ENCODE data around the gene PFKFB1.

DNA sequence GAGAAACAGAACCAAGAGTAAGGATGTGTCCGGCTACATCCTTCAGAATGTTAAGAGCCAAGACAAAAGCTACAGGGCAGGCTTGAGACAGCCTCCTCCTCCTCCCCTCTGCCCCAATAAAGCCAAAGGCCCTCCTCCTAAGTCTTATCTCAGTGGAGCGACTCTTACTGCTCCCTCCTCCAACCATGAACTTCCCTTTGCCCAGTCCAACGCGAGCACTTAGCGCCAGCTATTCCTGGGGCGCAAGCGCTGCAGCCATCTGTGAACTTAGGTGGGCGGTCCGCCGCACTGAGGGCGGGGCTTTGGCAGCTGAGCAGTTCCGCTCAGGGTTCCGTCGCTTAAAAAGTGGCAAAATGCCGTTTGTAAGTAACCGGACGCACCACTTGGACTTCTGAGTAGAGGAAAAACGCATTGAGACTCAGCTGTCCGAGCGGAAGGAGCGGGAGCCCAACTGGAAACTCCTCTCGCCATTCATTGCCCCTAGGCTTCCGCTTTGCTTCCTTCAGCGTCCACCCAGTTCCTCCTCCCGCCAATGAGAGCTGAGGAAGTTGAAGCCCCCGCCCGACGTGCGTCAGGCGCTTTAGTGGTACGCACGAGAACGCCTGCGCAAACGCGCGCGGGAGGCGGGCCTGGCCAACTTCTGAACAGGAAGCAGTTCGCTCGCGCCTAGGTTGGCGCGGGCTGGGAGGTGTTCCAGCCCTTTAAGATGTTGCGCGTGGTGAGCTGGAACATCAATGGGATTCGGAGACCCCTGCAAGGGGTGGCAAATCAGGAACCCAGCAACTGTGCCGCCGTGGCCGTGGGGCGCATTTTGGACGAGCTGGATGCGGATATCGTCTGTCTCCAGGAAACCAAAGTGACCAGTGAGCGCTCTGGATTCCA, 6.0 kb upstream of the PFKFB1 start, which contains the start of gene APEX2:
- TF ChIP-seq POLR2AphosphoS5 (IDR thresholded peaks at IDR 0.05; ENCODE audit: low read depth, low read length) (peak; percentile 74), SIN3A (IDR thresholded peaks at IDR 0.05; ENCODE audit: borderline replicate concordance, insufficient read depth, low read length) (no peak)
- TF ChIP-seq, protein P1, sequence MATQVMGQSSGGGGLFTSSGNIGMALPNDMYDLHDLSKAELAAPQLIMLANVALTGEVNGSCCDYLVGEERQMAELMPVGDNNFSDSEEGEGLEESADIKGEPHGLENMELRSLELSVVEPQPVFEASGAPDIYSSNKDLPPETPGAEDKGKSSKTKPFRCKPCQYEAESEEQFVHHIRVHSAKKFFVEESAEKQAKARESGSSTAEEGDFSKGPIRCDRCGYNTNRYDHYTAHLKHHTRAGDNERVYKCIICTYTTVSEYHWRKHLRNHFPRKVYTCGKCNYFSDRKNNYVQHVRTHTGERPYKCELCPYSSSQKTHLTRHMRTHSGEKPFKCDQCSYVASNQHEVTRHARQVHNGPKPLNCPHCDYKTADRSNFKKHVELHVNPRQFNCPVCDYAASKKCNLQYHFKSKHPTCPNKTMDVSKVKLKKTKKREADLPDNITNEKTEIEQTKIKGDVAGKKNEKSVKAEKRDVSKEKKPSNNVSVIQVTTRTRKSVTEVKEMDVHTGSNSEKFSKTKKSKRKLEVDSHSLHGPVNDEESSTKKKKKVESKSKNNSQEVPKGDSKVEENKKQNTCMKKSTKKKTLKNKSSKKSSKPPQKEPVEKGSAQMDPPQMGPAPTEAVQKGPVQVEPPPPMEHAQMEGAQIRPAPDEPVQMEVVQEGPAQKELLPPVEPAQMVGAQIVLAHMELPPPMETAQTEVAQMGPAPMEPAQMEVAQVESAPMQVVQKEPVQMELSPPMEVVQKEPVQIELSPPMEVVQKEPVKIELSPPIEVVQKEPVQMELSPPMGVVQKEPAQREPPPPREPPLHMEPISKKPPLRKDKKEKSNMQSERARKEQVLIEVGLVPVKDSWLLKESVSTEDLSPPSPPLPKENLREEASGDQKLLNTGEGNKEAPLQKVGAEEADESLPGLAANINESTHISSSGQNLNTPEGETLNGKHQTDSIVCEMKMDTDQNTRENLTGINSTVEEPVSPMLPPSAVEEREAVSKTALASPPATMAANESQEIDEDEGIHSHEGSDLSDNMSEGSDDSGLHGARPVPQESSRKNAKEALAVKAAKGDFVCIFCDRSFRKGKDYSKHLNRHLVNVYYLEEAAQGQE (IDR thresholded peaks at IDR 0.05; ENCODE audit: insufficient read depth in 1 of 2, low read depth in 2 of 2, low read length in 2 of 2), result 0 out of 4 replicates have a peak, but pooled peaks of 1 of the 2 experiments have one; percentile 14
